GM19467 (cell line): ENCODE results near the gene OIT3.

ENCODE experiments used
- ATAC-seq: cut with Tn5 transposase; IDR thresholded peaks from one replicate; pipeline ENCODE4 v1.9.1; 2021; ENCODE audit warnings: mild to moderate bottlenecking, moderate library complexity; ENCODE audit not compliant: unreplicated experiment

OIT3 gene

DNA sequence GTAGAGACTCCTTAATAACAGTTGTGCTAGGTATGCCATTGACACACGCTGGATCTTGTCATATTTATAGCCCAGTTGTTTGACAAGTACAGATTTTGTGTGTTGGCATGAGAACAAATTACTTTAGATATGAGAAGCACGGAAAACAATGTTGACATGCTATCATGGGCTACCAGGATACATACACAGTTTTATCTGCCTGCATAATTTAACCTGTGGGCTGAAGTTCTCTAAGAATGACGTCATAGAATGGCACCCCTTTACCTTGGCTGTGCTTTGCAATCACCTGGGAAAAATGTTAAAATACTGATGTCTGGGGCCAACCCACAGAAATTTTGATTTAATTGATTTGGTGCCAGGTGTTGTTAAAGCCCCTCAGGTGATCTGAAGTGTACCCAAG is 58.2 kb downstream of the OIT3 start:
- ATAC-seq, result no peak

DNA sequence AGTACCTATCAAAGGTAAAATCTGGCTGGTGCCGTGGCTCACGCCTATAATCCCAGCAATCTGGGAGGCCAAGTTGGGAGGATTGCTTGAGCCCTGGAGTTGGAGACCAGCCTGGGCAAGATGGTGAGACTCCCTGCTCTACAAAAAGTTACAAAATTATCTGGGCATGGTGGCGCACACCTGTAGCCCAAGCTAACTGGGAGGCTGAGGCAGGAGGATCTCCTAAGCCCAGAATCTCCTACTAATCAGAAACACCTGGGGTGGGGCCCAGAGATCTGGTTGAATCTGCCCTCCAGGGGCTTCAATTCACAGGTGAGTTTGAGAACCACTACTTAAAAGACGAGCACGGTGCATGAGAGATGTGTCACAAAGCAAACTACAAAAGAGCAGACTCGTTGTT is 58.6 kb downstream of the OIT3 start:
- ATAC-seq, result no peak

DNA sequence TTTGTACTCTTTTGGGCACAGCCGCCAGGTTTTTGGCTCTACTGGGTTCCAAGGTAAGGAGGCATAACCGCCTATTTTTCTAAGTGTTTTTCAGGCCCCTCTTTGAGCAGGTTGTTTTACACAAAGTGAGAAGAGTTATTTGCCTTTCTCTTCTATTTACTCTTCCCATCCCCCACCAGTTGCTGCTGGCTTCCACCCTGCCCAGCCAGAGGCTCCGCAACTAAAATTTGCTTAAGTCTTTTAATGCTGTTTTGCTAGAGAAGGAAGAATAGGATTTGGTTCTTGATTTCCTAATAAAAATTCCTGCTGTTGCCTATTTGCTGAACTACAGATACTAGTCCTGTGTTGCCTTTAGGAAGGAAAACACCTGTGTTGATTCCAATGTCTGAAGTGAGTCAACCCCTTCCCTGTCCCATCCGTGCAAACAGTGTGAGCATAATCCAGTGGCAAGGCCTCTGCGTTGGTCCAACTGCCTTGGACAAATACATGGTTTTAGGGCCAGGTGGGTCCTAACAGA is 59.2 kb downstream of the OIT3 start:
- no peak for ATAC-seq

DNA sequence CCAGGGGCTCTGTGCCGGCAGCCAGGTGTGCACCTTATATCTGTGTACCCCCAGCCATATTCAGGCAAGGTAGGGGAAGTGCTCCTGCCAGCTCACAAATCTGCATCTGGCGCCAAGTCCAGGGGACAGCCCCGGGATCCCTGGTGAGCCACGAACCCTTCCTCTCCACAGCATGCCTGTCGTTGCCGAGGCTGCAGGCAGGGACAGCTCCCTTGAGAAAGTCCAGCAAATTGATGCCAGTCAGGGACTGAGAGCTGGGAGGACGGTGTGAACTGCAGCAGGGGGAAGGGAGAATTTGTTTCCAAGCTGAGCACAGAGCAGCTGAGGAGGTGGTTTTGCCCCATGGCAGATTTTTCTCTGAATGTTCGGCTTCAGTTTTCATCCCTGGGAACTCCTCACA is 60.1 kb downstream of the OIT3 start:
- no peak for ATAC-seq

DNA sequence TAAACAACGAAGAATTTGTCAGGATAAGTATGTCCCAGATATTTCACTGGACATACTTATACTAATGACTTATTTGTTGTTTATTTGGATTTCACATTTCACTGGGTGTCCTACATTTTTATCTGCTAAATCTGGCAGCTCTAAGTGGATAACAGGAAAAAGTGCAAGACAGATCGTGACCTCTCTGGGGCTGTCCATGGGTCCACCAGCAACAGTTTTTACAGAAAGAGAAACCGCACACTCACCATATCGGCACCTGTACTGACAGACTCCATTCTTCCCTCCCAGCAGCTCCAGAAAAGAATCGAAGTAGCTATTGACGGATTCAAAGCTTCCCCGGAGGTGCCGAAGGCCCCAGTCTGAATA is 60.7 kb downstream of the OIT3 start:
- ATAC-seq, result no peak

DNA sequence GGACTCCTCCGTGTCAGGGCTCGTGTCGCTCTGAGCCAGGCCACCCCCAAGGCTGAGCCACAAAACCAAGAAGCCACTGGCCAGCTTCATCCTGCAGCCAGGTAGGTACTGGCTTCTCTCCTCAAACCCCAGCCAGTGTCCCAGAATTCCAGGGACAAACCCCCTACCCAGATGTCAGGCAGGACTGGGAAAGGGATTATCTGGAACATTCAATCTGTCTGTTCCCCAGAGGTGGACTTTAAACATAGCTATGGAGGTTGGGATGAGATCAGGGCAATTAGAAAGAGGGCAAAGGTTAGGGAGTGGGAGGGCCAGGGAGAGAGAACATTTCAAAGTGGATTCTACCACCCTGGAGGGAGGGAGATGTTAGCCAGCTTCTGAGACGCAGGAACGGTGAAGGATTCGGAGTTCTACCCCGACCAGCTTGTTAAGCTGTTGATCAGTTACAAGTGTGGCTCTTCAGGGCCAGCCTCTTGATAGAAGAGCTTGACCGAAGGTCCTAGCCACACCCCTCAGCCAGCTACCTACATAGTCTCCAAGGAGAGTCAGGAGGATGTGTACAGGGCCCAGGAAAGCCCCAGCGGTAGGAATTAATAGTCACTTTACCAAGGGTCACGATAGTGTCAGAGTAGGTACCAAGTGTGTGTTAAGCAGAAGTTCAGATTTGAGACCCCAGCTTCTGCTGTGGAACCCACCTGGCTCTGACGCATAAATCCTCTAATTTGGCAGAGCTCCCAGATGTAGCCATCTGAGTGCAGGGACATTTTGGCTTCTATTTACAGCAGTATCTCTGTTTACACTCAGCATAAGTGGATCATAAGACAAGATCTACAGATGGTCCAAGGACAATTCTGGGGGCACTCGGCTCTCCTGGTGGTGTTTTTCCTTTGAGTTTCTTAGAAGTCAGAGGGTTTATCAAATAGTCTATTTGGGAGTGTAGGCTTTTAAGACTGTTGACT is 61.3 kb downstream of the OIT3 start, which contains the start of gene PLA2G12B:
Gene PLA2G12B (minus strand): TSS at position 211 of the 959 bp plus-strand sequence. CDS start 121 bp downstream, at position 90.
- no peak for ATAC-seq

DNA sequence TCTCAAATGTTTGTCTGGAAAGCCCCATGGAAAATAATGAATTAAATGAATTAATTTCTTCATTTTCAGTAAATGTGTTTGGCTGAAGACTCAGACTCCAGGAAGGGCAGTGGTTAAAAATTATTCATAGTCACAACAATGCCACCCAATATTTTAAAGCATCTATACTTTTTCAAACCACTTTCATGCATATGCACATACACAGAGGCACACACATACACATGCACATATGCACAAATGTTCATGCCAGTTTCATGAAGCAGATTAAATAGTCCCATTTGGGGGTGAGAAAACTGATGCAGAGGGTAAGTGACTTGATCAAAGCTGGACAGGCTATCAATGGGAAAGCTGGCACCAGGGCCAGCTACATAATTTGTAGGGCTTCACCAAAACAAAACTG is 62.5 kb downstream of the OIT3 start:
- ATAC-seq, result no peak

DNA sequence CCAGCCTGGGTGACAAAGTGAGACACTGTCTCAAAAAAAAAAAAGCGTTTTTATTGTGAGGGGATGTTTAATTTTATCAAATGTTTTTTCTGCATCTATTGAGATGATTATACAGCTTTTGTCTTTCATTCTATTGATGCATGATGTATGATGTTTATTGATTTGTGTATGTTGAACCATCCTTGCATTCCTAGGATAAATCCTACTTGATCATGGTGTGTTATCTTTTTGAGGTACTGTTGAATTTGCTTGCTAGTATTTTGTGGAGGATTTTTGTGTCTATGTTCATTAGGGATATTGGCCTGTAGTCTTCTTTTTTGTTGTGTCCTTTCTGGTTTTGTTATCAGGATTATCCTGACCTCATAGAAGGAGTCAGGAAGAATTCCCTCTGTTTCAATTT is 83.3 kb downstream of the OIT3 start:
- ATAC-seq, result no peak

DNA sequence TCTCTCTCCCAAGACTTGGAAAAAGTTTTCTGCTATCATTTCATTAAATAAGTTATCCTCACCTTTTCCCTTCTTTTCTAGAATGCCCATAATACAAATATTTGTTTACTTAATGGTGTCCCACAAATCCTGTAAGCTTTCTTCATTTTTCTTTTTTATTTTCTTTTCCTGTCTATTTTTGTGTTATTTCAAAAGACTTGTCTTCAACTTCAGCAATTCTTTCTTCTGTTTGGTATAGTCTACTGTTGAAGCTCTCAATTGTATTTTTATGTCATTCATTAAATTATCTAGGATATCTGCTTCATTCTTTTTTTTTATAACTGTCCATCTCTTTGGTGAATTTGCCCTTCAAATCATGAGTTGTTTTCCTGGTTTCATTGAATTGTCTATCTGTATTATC is 86.2 kb downstream of the OIT3 start:
- no peak for ATAC-seq

DNA sequence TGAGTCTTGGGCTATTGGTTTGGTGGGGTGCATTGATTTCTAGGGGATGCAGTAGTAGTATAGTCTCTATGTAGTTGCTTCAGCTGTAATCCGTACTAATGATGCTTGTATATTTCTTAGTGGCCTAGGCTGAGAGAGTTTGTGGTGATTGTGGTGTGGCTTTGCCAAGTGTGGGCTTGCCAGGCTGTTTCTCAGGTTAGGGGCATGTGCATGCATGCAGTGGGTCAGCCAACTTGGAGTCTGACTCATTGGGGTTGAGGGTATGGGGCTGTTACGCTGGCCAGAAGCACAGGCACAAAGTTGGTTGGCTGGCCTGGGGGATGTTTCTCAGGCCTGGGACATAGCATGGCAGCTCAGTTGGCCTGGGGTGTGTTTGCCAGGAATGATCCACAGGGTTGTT is 86.8 kb downstream of the OIT3 start:
- ATAC-seq, result no peak

DNA sequence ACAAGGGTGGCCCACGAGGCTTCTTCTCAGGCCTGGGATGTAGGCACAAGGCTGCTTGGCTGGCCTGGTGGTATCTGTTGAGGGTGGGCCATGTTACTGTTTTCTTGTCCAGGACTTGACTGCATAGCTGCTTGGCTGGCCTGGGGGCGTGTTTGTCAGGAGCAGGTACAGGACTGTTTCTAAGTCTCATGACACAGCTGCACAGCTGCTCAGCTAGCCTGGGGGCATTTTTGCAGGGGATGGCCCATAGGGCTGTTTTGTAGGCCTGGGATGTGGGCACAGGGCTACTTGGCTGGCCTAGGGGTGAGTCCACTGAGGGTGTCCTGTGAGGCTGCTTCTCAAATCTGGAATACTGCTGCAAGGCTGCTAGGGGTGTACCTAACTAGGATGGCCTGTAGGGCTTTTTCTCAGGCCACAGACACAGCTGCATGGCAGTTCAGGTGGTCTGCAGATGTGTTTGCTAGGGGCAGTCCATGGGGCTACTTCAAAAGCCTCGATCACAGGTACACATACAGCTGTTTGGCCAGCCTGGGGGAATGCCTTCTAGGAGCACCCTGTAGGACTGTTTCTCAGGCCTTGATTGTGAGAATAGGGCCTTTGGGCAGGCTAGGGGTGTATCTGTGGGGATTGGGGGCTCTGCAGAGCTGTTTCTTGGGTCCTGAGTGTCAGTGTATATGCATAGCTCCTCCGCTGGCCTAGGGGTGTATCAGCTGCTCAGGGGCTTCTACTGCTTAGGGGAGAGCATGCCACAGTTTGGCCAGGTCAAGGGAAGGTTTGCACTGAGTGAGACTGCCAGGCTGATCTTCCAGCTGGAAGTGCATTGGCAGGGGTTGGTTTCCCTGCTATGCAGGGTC is 87.7 kb downstream of the OIT3 start:
- no peak for ATAC-seq

DNA sequence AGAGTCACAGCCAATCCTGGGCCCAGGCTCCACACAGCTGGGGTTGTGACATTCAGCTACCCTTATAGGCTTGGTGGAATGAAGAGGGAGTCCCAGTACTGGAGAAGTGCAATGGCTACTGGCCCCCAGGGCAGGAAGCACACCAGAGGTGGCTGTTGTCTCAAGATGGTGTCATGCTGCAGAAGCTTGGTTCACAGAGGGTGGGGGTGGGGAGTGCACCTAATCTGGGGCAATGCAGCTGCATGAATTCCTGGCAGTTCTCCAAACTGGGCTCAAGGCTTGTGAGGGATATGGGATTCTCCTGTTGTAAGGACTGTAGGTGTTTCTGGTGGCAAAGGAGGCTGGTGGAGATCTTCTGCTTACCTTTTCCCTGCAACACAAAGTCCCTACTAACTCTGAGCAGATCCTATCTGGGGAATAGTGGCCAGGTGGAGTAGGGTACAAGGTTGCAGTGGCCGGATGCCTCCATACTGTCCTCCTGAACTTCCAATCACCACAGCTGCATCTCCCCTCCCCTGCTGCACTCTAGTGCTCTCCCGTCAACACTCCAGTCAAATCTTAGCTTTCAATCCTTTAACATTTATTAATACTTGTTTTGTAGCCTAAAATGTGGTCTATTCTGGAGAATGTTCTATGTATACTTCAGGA is 88.5 kb downstream of the OIT3 start:
- ATAC-seq, result no peak
